Large intestine (tissue), 3 donors: ENCODE results near the gene SH3PXD2A. TPM values are rescaled to one million over a fixed set of nuclear protein-coding genes. Genes with fewer than 3 reads are reported as not detected.

Experiments
- DNase-seq, 2 donors: peaks; one replicate each; pipeline versions ENCODE4 v3.0.0 to v3.0.0-alpha.2; 2013
- H3K27ac ChIP-seq: one replicate; pipeline ENCODE4 v1.5.1; 2013; ENCODE audit warnings: low read length
- H3K27me3 ChIP-seq: 2 replicates; pipeline ENCODE4 v1.6.1; 2013; ENCODE audit warnings: low read length; ENCODE audit not compliant: control insufficient read depth, insufficient read depth
- H3K36me3 ChIP-seq: 2 replicates; pipeline ENCODE4 v1.6.1; 2013; ENCODE audit warnings: low read length; ENCODE audit not compliant: control insufficient read depth, insufficient read depth
- H3K4me1 ChIP-seq: one replicate; pipeline ENCODE4 v1.6.1; 2013; ENCODE audit warnings: low read length; ENCODE audit not compliant: control insufficient read depth, insufficient read depth
- H3K4me3 ChIP-seq: one replicate; pipeline ENCODE4 v1.5.1; 2013; ENCODE audit warnings: low read length
- H3K9me3 ChIP-seq: one replicate; pipeline ENCODE4 v1.6.1; 2013; ENCODE audit warnings: mild to moderate bottlenecking, low read depth, low read length, moderate library complexity; ENCODE audit not compliant: control insufficient read depth
- WGBS: methylation state at CpG from one replicate; pipeline ENCODE4 v1.1.5; 2013; ENCODE audit warnings: low lambda C conversion rate; ENCODE audit not compliant: insufficient coverage; 5-methylcytosine and 5-hydroxymethylcytosine counted together
- polyA plus RNA-seq: library from polyadenylated mRNA; unstranded; fragments of 120-200 nt; gene quantifications from one replicate; pipeline ENCODE4 v1.2.1, GENCODE V29; 2013

The SH3PXD2A gene
- polyA plus RNA-seq, 1 donor, result 32.0 TPM

GRCh38 chr10:103877861-103878260 is 22.5 kb upstream of the SH3PXD2A start:
- Histone ChIP-seq H3K9me3 (no peaks in the 10 kb centered on the region), H3K4me3 (no peak overlapping the region), H3K27me3 (no peaks in the 10 kb centered on the region), H3K36me3 (peaks cover 29% of the 10 kb centered on the region), H3K27ac (no peak overlapping the region), H3K4me1 (no peaks in the 10 kb centered on the region)
- no CpG with 5 or more reads among the region's 1 CpG for WGBS
- DNase-seq, result no peak

GRCh38 chr10:103876155-103876554 is 20.8 kb upstream of the SH3PXD2A start:
- Histone ChIP-seq H3K4me3 (no peak overlapping the region), H3K9me3 (no peaks in the 10 kb centered on the region), H3K27ac (no peak overlapping the region), H3K4me1 (no peaks in the 10 kb centered on the region), H3K36me3 (peaks cover 15% of the 10 kb centered on the region), H3K27me3 (no peaks in the 10 kb centered on the region)
- no peak for DNase-seq
- 100% methylated on average over 1 of the region's 5 CpGs for WGBS

DNA sequence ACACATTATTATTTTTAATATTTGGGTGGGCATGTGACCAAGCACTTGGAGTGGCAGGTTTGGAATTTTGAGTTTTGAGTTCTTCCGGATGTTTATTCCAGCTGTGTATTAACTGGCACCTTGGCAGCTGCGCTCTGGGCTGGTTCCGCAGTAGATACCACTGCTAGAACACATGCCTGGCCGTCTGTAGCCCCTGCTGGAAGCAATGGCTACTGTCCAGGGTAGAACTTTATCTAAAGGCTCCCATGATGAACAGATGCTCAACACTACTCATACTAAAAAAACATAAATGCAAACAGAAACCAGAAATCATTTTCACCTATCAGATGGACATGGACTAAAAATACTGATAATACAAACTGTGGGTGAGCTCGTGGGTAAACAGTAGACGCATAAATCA is 19.4 kb upstream of the SH3PXD2A start:
- no CpG with 5 or more reads among the region's 6 CpGs for WGBS
- H3K27ac ChIP-seq, result no peak overlapping the region
- peaks cover 6% of the 10 kb centered on the region for H3K36me3 ChIP-seq
- DNase-seq, result no peak
- no peaks in the 10 kb centered on the region for H3K27me3 ChIP-seq
- no peaks in the 10 kb centered on the region for H3K9me3 ChIP-seq
- no peak overlapping the region for H3K4me3 ChIP-seq
- no peaks in the 10 kb centered on the region for H3K4me1 ChIP-seq

- WGBS, result no CpG with 5 or more reads among the region's 16 CpGs
- Histone ChIP-seq H3K27ac (no peak overlapping the region), H3K27me3 (no peaks in the 10 kb centered on the region), H3K9me3 (no peaks in the 10 kb centered on the region), H3K4me1 (no peaks in the 10 kb centered on the region), H3K4me3 (no peak overlapping the region), H3K36me3 (peaks cover 2% of the 10 kb centered on the region)
- DNase-seq, result no peak
Measured at GRCh38 chr10:103872137-103872931, 17.0 kb upstream of the SH3PXD2A start.

DNA sequence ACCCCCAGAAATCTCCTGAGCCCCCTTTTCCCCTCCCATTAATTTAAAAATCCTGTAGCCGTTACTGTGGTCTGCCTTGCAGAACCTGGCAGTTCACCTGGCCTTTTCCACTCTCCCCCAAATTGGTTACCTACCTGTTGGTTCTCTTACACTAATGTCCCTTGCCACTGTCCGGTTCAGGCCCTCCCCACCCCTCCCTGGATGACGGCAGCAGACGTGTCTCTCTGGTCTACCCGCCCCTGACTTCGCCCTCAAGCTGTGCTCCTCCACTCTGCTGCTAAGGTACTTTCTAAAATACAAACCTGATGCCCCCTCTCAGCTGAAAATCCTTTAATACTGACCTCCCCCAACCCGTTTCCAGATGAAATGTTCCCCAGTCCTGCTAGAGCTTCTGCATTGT is 15.6 kb upstream of the SH3PXD2A start:
- no peak overlapping the region for H3K27ac ChIP-seq
- no peak overlapping the region for H3K4me3 ChIP-seq
- no peaks in the 10 kb centered on the region for H3K4me1 ChIP-seq
- 86% methylated on average over 1 of the region's 7 CpGs for WGBS
- H3K27me3 ChIP-seq, result no peaks in the 10 kb centered on the region
- H3K36me3 ChIP-seq, result peaks cover 2% of the 10 kb centered on the region
- no peak for DNase-seq
- no peaks in the 10 kb centered on the region for H3K9me3 ChIP-seq

DNA sequence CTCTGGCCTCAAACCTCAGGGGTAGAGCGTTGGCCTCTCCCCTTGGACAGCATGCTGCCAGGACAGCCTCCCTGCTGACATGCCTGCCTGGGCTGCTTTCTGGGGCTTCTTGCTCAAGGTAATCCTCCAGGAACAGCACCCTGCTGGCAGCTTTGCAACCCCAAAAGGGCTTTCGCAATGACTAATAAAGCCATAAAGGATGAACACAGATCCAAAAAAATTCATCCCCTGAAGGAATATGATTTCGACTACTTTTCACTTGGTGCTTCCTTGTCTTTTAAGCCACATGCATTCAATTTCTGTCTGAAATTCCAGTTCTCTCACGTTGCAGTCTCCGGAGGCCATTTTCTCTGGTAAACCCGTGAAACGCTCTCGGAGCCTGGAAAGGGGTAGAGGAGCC is 15.1 kb upstream of the SH3PXD2A start:
- 71% methylated on average over 3 of the region's 8 CpGs for WGBS
- Histone ChIP-seq H3K9me3 (no peaks in the 10 kb centered on the region), H3K27me3 (no peaks in the 10 kb centered on the region), H3K36me3 (peaks cover 2% of the 10 kb centered on the region), H3K27ac (no peak overlapping the region), H3K4me3 (no peak overlapping the region), H3K4me1 (no peaks in the 10 kb centered on the region)
- no peak for DNase-seq

- no peaks in the 10 kb centered on the region for H3K27me3 ChIP-seq
- peaks cover 8% of the 10 kb centered on the region for H3K9me3 ChIP-seq
- WGBS, result no CpG with 5 or more reads among the region's 4 CpGs
- no peak overlapping the region for H3K27ac ChIP-seq
- H3K4me1 ChIP-seq, result no peaks in the 10 kb centered on the region
- H3K36me3 ChIP-seq, result peaks cover 2% of the 10 kb centered on the region
- H3K4me3 ChIP-seq, result no peak overlapping the region
- DNase-seq, result no peak
Measured at GRCh38 chr10:103869336-103869735, 14.0 kb upstream of the SH3PXD2A start.

GRCh38 chr10:103868200-103868599 is 12.8 kb upstream of the SH3PXD2A start:
- H3K9me3 ChIP-seq, result peaks cover 8% of the 10 kb centered on the region
- no peaks in the 10 kb centered on the region for H3K4me1 ChIP-seq
- no peak overlapping the region for H3K27ac ChIP-seq
- H3K4me3 ChIP-seq, result no peak overlapping the region
- no peaks in the 10 kb centered on the region for H3K27me3 ChIP-seq
- DNase-seq, result no peak
- no CpG with 5 or more reads among the region's 1 CpG for WGBS
- H3K36me3 ChIP-seq, result peaks cover 2% of the 10 kb centered on the region

DNA sequence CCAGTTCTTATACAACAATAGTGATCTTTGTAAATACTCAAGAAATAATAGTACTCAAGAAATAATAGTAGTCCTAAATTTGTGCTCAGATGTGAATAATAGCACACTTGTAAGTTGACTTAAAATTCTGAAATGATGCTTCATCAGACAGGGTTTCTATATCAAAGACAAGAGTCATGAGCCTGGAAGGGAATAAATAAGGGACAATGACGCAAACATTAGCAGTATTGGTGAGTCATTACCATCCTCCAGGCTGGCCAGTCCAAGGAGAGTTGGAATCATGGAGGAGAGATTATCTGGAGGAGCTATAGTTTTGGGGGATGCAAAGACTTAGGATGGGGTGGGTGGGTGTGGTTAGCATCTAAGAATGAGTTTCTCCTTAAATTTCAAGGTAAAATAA is 6.1 kb upstream of the SH3PXD2A start:
- Histone ChIP-seq H3K9me3 (peaks cover 8% of the 10 kb centered on the region), H3K4me3 (no peak overlapping the region), H3K27me3 (no peaks in the 10 kb centered on the region), H3K27ac (no peak overlapping the region), H3K4me1 (peaks cover 4% of the 10 kb centered on the region), H3K36me3 (no peaks in the 10 kb centered on the region)
- WGBS, result no CpG with 5 or more reads among the region's 1 CpG
- DNase-seq, result no peak

GRCh38 chr10:103859161-103860086 is 4.0 kb upstream of the SH3PXD2A start:
- Histone ChIP-seq H3K27me3 (no peaks in the 10 kb centered on the region), H3K36me3 (no peaks in the 10 kb centered on the region), H3K4me1 (peaks cover 4% of the 10 kb centered on the region), H3K27ac (no peak overlapping the region), H3K9me3 (no peaks in the 10 kb centered on the region), H3K4me3 (no peak overlapping the region)
- WGBS, result no CpG with 5 or more reads among the region's 15 CpGs
- peak; percentile 48 to 63 for DNase-seq
